ENCODE results near the gene LGALS9B.
"Not testable (repeated sequence)": the region's sequence is repeated elsewhere in the genome, so short reads cannot be mapped to it uniquely, and the experiment has no call there.

LGALS9B gene

GRCh38 chr17:20453820-20454434 is 13.4 kb downstream of the LGALS9B start:
- H3K9me3 ChIP-seq; H3K27me3 ChIP-seq; H3K4me1 ChIP-seq; H3K27ac ChIP-seq; intact Hi-C loops (cut with DNase I; ENCODE audit: low total_unique reads); H3K4me3 ChIP-seq; H3K36me3 ChIP-seq; DNase-seq: not testable (repeated sequence)

- H3K36me3 ChIP-seq; DNase-seq; intact Hi-C loops (cut with DNase I; ENCODE audit: low total_unique reads); H3K27ac ChIP-seq; H3K4me3 ChIP-seq; H3K27me3 ChIP-seq; H3K4me1 ChIP-seq; H3K9me3 ChIP-seq: not testable (repeated sequence)
Measured at GRCh38 chr17:20450852-20451251, 16.5 kb downstream of the LGALS9B start.

DNA sequence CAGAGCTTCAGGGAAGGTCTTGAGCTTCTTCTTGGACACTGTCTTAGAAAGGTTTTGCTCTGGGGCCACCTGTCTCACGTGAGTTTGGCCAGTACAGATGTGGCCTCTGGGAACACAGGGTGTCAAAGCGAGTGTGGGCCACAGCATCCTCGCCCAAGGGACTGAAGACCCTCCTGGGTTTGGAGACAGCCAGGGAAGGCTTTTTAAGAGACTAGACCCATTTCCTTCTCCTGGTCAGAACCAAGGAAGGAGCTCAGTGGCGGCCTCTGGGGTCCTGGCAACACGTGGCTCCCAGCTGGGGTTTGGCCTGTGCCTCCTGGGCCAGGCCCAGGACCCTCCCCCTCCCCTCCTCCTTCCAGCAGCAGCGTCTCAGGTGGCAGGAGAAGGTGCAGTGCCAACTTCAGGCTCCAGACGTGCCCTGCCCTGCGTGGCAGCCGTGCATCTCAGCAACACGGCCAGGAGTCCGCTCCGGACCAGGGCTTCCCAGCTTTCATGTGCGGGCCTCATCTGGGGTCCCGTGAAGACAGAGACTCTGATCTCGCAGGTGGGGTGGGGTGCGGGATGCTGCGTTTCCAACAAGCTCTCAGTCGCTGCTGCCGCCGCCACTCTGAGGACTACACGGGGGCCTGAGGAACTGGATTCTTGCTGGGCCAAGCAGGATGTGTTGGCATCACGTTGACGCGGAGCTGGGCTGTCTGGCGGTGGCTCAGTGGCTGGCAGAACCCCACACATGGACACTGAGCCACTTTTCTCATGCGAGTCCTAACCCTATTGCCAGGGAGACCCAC is 19.6 kb downstream of the LGALS9B start:
- DNase-seq; H3K27ac ChIP-seq; H3K4me3 ChIP-seq; H3K9me3 ChIP-seq; H3K4me1 ChIP-seq; H3K36me3 ChIP-seq; H3K27me3 ChIP-seq; intact Hi-C loops (cut with DNase I; ENCODE audit: low total_unique reads): not testable (repeated sequence)

DNA sequence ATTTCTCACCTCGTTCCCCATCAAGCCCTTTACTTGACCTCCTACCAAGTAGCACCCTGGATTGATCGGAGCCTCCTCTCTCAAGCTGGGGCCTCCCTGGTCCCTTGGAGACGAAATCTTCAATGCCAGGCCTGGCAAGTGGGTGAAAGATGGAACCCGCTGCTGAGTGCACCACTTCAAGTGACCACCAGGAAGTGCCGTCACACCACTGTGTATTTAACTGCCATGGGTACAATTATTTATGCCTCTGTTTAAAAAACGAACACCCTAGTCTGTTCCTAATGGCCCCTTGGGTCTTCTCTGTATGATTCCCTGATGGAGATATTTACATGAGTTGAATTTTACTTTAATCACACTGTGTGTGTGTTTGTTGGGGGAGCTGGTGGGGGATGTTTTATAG is 20.4 kb downstream of the LGALS9B start:
- DNase-seq; H3K27ac ChIP-seq; H3K36me3 ChIP-seq; H3K9me3 ChIP-seq; H3K27me3 ChIP-seq; H3K4me1 ChIP-seq; intact Hi-C loops (cut with DNase I; ENCODE audit: low total_unique reads); H3K4me3 ChIP-seq: not testable (repeated sequence)

DNA sequence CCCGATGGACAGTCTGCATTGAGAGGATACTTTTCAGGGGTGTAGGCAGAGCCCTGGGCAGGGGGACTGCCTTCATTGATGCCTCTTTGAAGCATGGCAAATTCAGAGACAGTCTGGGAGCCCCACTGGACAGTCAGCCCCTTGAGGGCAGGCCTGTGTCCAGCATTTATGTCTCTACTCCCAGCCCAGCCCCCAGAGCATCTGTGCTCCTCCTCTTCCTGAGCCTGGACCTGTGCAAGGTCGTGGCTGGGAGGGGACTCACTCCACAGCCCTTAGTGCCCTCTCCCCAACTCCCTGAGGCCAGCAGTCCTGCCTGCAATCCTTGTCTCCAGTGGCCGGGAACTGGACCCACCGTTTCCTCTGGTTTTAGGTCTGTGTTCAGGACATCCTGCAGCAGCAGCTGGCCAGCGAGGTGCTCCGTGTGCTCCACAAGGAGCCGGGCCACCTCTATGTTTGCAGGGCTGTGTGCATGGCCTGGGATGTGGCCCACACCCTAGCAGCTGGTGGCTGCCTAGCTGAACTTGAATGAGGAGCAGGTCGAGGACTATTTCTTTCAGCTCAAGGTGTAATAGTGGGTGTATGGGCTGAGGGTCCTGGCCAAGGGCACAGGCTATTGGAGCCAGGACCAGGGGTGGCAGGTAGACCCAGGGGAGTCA is 22.6 kb downstream of the LGALS9B start:
- intact Hi-C loops (cut with DNase I; ENCODE audit: low total_unique reads); DNase-seq; H3K27me3 ChIP-seq; H3K36me3 ChIP-seq; H3K27ac ChIP-seq; H3K9me3 ChIP-seq; H3K4me3 ChIP-seq; H3K4me1 ChIP-seq: not testable (repeated sequence)

GRCh38 chr17:20444173-20444572 is 23.2 kb downstream of the LGALS9B start:
- H3K27me3 ChIP-seq; intact Hi-C loops (cut with DNase I; ENCODE audit: low total_unique reads); H3K4me1 ChIP-seq; H3K36me3 ChIP-seq; DNase-seq; H3K27ac ChIP-seq; H3K4me3 ChIP-seq; H3K9me3 ChIP-seq: not testable (repeated sequence)

DNA sequence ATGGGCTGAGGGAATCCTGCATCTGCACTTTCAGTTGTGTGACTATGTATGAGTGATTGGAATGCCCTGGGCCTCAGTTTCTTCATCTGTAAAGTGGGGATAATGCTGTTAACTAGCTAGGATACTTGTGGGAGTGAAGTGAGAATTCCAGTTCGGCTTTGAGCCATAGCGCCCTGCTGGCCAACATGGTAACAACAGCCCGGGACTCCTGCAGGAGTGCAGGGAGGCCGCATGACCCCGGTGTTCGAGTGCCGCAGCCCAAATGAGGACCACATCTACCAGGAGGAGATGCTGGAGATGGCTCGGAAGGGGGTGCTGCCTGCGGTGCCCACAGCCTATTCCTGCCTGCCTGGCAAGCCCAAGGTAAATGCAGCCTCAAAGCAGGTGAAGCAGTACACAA is 23.7 kb downstream of the LGALS9B start:
- intact Hi-C loops (cut with DNase I; ENCODE audit: low total_unique reads); H3K4me1 ChIP-seq; H3K27ac ChIP-seq; H3K36me3 ChIP-seq; DNase-seq; H3K27me3 ChIP-seq; H3K9me3 ChIP-seq; H3K4me3 ChIP-seq: not testable (repeated sequence)

DNA sequence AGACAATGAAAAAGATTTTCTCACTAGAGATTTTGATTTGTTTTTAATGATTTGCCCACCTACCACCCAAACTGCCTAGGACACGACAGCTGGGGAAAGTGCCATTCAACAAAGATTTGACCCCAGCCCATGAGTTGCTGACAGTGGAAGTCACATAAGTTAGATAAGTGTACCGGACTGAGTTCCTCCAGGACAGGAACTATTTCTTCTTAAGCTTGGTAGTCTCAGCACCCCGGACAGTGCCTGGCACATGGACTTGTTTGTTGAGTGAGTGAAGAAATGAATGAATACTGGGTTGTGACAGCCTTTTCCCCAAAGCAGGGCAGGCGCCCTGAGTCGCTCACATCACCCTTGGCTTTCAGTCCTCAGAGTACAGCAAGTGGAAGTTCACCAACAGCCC is 26.7 kb downstream of the LGALS9B start:
- H3K27ac ChIP-seq; H3K36me3 ChIP-seq; H3K4me3 ChIP-seq; H3K9me3 ChIP-seq; H3K4me1 ChIP-seq; DNase-seq; intact Hi-C loops (cut with DNase I; ENCODE audit: low total_unique reads); H3K27me3 ChIP-seq: not testable (repeated sequence)

DNA sequence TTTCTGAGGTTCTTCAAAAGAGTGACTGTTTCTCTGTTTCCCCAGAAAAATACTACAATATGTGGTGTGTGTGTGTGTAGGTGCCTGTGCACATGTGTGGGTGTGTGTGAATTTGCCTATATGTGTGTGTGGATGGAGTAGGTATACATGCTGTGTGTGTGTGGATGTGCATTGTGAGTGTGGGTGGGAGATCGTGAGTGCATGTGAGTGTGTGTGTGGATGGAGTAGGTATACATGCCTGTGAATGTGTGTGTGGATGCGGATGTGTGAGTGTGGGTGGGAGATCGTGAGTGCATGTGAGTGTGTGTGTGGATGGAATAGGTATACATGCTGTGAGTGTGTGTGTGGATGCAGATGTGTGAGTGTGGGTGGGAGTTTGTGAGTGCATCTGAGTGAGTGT is 32.2 kb downstream of the LGALS9B start:
- intact Hi-C loops (cut with DNase I; ENCODE audit: low total_unique reads); H3K4me3 ChIP-seq; H3K4me1 ChIP-seq; DNase-seq; H3K27ac ChIP-seq; H3K36me3 ChIP-seq; H3K27me3 ChIP-seq; H3K9me3 ChIP-seq: not testable (repeated sequence)

GRCh38 chr17:20433382-20433781 is 34.0 kb downstream of the LGALS9B start:
- H3K36me3 ChIP-seq; H3K27me3 ChIP-seq; H3K4me3 ChIP-seq; H3K4me1 ChIP-seq; intact Hi-C loops (cut with DNase I; ENCODE audit: low total_unique reads); H3K27ac ChIP-seq; DNase-seq; H3K9me3 ChIP-seq: not testable (repeated sequence)

DNA sequence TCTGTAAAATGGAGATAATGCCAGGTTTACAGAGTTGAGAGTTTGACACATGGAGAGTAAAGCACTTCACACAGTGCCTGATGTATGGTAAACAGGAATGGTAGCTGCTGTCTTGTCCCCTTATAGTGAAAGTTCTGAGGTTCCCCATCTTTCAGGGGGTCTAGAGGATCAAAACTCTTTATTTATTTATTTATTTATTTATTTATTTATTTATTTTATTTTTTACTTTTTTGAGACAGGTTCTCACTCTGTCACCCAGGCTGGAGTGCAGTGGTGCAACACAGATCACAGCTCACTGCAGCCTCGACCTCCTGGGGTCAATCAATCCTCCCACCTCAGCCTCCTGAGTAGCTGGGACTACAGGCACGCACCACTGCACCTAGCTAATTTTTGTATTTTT is 40.1 kb downstream of the LGALS9B start:
- H3K9me3 ChIP-seq; intact Hi-C loops (cut with DNase I; ENCODE audit: low total_unique reads); H3K36me3 ChIP-seq; H3K4me1 ChIP-seq; DNase-seq; H3K27ac ChIP-seq; H3K4me3 ChIP-seq; H3K27me3 ChIP-seq: not testable (repeated sequence)

DNA sequence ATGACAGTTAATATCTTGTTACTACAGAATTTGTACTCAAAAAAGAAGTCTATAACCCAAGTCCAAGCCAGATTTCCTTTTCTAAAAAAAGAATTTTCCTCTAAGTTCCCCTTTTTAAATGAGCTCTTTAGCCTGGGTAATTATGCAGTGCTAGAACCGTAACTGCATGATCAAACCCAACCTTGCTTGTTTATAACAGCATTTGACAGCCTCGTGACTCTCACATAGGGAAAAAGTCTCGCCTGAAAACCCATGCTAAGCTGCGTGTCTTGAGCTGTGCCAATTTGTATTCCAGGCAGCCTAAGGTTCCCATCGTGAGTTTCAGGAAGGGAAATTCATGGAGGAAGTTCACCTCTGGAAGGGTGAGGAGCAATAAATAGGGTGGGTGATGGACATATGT is 44.5 kb downstream of the LGALS9B start:
- H3K27me3 ChIP-seq; H3K9me3 ChIP-seq; H3K27ac ChIP-seq; H3K36me3 ChIP-seq; DNase-seq; H3K4me3 ChIP-seq; H3K4me1 ChIP-seq; intact Hi-C loops (cut with DNase I; ENCODE audit: low total_unique reads): not testable (repeated sequence)

DNA sequence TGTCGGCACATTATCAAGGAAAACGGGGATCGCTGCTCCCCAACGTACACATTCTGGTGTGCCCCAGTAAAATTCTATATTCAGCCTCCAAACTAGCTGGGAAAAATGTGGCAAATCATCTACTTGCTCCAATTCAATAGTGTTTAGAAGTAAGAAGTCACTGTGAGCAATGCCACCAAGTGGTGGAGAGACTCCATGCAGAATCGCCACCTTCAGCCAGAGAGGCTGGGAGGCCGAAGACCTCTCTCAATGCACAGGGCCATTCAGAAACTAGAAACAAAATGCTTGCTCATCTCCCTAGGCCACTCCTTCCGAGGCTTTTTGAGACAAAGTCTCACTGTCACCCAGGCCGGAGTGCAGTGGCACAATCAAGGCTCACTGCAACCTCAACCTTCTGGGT is 48.5 kb downstream of the LGALS9B start:
- H3K27me3 ChIP-seq; intact Hi-C loops (cut with DNase I; ENCODE audit: low total_unique reads): not testable (repeated sequence)

GRCh38 chr17:20417492-20418080 is 49.8 kb downstream of the LGALS9B start:
- H3K27ac ChIP-seq; H3K9me3 ChIP-seq; intact Hi-C loops (cut with DNase I; ENCODE audit: low total_unique reads); H3K4me1 ChIP-seq; H3K4me3 ChIP-seq; H3K36me3 ChIP-seq; H3K27me3 ChIP-seq; DNase-seq: not testable (repeated sequence)

More for the DNA sequence above, 48.5 kb downstream of the LGALS9B start:
- H3K4me3 ChIP-seq, H3K4me1 ChIP-seq, H3K9me3 ChIP-seq, DNase-seq, H3K36me3 ChIP-seq, H3K27ac ChIP-seq: not testable (repeated sequence)

All from tibial artery (tissue), 4 donors.